GM12875 (cell line): ENCODE measurements around the gene NT5C3B.

Experiments used
- H3K4me3 ChIP-seq: one replicate; pipeline ENCODE4 v1.5.1; 2011; ENCODE audit warnings: low read depth, low read length, control low read depth
- TF ChIP-seq, protein P1 (sequence below): IDR thresholded peaks from 2 replicates; pipeline ENCODE4 v1.5.1; 2011; ENCODE audit warnings: low read depth, mild to moderate bottlenecking, control low read depth, inconsistent platforms, low read length, moderate library complexity, borderline replicate concordance; ENCODE audit not compliant: insufficient read depth

NT5C3B gene

DNA sequence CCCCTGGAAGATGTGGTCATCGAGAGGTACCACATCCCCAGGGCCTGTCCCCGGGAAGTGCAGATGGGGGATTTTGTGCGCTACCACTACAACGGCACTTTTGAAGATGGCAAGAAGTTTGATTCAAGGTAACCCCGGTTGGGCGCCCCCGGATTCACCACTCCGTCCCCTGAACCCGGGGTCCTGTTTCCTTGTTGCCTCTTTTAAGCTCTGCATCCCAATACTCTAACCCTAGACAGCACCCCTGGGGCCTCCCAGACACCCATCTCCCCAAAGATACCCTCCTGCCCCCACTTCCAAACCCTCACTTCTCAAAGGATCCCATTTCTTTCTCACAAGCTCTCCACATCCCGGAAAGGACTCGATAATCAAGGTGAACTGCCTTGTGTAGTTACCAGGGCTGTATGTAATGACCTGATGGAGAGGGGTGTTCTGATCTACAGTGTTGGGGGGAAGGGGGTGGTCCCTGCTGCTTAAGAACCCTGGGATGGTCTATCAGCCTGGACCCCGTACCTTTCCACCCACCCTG lies 22.8 kb downstream of the NT5C3B start:
- H3K4me3 ChIP-seq = no peak overlapping the region
- TF ChIP-seq, protein P1, sequence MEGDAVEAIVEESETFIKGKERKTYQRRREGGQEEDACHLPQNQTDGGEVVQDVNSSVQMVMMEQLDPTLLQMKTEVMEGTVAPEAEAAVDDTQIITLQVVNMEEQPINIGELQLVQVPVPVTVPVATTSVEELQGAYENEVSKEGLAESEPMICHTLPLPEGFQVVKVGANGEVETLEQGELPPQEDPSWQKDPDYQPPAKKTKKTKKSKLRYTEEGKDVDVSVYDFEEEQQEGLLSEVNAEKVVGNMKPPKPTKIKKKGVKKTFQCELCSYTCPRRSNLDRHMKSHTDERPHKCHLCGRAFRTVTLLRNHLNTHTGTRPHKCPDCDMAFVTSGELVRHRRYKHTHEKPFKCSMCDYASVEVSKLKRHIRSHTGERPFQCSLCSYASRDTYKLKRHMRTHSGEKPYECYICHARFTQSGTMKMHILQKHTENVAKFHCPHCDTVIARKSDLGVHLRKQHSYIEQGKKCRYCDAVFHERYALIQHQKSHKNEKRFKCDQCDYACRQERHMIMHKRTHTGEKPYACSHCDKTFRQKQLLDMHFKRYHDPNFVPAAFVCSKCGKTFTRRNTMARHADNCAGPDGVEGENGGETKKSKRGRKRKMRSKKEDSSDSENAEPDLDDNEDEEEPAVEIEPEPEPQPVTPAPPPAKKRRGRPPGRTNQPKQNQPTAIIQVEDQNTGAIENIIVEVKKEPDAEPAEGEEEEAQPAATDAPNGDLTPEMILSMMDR = no peak

DNA sequence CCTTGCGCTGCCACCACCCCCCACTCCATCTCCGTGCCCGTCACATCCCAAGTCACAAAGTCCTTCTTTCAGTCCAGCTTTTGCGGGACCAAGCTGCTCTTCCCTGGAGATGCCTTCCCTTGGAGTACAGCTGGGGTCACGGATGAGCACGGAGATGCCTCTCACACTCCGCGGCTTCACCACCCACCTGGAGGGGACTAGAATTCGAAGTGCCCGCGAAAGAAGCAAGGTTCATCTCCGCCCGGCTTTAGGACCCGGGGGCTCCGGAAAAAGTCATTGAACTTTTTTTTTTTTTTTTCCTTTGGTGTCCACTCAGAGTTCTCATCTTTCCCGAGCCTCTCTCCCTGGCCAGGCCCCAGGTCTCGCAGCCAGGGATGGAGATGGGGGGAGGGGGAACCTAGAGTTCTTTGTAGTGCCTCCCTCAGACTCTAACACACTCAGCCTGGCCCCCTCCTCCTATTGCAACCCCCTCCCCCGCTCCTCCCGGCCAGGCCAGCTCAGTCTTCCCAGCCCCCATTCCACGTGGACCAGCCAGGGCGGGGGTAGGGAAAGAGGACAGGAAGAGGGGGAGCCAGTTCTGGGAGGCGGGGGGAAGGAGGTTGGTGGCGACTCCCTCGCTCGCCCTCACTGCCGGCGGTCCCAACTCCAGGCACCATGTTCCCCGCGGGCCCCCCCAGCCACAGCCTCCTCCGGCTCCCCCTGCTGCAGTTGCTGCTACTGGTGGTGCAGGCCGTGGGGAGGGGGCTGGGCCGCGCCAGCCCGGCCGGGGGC lies 23.5 kb downstream of the NT5C3B start, which contains the start of gene FKBP10:
TSS of gene FKBP10 (plus strand) at position 624 of the 771 bp plus-strand sequence. CDS start at position 655, 31 bp downstream.
- peak within 1 kb of the TSS; percentile 53 for H3K4me3 ChIP-seq
- TF ChIP-seq, protein P1 = no peak

DNA sequence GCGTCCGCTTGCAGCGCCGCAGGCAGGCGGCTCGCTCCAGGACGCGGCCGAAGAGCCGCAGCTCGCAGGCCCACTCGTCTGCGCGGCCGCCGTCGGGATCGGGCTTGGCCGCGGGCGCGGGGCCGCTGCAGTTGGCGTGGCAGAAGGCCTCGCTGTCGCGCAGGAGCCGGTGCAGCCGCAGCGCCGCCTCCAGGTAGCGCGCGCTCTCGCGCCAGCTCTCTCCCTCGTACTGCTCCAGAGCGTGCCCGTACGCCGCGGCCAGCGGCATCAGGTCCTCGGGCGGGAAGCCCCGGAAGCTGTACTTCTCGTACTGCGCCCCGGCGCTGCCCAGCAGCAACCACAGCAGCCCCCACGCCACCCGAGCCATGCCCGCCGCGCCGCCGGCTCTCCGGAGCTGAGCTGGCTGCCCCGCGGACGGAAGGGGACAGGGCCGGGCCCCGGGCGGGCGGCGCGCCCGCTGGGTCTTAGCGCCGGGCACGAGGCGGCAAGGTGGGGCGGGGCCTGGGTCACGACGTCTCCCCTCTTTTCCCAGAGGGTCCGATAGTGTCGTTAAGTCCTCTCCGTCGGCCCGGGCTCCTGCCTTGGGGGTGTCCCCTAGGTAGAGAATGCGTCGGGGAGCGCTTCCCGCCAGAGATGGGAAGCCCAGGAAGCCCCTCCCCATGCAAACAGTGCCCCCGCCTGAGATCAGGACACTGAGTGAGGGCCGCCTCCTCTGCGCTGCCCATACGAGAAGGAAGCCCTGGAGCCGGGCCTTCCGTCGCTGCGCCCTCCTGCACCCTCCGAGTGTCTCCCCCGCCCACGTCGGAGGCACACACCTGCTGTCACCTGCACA lies 24.3 kb downstream of the NT5C3B start, which contains the start of gene P3H4:
TSS of gene P3H4 (minus strand) at position 401 of the 832 bp plus-strand sequence. CDS start at position 367, 34 bp downstream.
- TF ChIP-seq, protein P1 = peak; percentile 82
- H3K4me3 ChIP-seq = peak within 1 kb of the TSS; percentile 53

DNA sequence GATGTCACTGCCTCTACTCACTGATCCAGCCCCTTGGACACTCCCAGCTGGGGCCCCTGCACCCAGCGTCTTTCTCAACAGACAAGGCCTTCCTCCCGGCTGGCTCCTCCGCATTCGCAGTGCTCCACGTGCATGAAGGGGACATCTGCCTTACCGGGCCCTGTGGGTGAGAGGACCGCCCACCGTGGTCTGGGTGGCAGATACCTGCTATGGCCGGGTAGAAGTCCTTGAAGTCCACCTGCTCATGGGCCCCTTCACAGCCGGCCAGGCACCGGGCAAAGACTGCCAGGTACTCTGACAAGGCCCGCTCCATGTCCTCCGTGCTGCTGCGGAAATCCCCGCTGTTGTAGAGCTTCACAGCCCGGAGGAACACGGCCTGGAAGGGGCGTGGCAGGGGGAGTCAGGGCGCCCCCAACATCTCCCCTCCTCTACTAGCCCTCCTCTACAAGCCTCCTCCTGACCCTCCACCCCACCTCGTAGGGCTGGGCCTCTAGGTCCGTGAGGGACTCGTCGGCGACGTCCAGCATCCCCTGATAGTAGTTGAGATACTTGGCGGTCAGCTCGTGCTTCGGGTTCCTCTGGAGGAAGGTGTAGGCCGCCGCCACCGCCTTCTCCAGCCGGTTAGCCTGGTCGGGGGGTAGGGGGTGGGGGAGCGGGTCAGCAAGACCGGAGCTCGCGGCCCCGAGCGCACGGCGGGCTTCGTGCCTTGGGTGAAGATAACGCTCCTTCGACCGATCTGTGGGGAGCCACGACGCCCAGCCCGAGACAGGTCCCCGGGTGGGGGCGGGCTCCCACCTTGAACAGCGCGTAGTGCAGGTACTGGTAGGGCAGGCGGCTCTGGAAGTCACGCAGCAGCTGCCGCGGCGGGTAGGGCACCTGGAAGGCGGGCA lies 25.1 kb downstream of the NT5C3B start:
- TF ChIP-seq, protein P1 = no peak
- peak overlapping the region; percentile 53 for H3K4me3 ChIP-seq

DNA sequence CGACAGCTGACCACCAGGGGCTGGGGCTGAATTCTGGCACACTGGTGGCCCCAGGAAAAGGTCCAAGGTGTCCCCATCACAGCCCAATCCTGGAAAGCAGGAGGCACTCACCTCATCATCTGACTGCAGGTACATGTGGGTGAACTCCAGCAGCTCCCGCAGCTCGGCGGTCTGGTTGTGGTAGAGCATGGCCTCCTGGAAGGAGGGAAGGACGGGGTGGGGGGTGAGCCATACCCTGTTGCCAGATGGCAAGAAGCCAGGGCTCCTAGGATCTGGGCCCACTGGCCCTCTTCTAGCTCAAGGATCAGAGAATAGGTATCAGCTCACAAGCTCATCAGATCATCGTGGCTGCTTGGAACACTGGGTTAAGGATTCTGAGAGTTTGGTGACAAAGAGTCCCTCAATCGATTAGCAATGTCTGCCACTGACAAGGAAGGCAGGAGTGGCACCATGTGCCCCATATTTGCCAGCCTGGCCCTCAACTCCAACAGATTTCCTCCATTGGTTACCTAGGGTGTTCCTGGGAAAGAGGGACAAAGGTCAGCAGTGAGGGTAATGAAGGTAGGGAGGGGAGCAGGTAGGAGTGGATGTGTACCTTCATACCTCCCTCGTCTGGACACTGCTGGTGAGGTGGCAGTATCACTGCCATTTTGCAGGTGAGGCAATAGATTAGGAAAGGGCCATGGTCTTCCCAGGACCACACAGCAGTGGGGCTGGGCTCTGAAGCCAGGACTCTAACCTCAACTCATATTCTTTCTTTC lies 29.2 kb downstream of the NT5C3B start:
- TF ChIP-seq, protein P1 = no peak
- no peak overlapping the region for H3K4me3 ChIP-seq
